Measurements from ENCODE around the gene SLC44A4. TPM values are rescaled to one million over a fixed set of nuclear protein-coding genes. Genes with fewer than 3 reads are reported as not detected.

The SLC44A4 gene
- total RNA-seq, 1 experiment from 2014 or later = 3.1 TPM

DNA sequence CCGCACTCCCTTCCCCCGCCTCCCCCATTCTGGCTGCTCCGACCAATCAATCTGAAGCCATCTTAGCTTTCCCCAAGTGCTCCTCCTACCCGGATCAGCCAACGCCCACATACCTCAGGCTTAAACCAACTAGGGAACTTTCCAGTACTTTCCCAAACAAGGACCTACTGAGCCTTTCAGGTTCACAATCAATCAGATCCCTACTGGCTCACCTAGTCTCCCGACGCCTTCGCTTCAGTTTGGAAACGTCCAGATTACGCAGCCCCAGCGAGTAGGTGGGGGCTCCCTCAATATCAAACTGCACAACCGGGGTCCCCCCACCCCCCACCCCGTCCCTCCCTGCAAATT lies 64.1 kb downstream of the SLC44A4 start:
- ATAC-seq = peak; percentile 73
- H3K27ac Mint-ChIP-seq = peak overlapping the region; percentile 98
- POLR2A ChIA-PET = interaction anchor here (0.6 to 2.3 kb wide), 21 partner anchors 8 to 221 kb away, joined by 3 to 18 read pairs (median 4); partner anchors contain the start of genes DDAH2, GPANK1, HSPA1B and LSM2
- peak; percentile 91 for DNase-seq (ENCODE audit: low spot score)
- TF ChIP-seq FOXK1 (CRISPR knock-in tag; IDR thresholded peaks at IDR 0.05) (0 out of 2 replicates have a peak, but pooled peaks have one; percentile 48), SP1 (CRISPR knock-in tag; conservative IDR thresholded peaks at IDR 0.05) (peak; percentile 31; the same call in 1 of the 2 replicates), OVOL2 (CRISPR knock-in tag; IDR thresholded peaks at IDR 0.05; ENCODE audit: borderline replicate concordance) (no peak), ETV6 (CRISPR knock-in tag; IDR thresholded peaks at IDR 0.05) (0 out of 2 replicates have a peak, but pooled peaks have one; percentile 33), MYBL2 (CRISPR knock-in tag; IDR thresholded peaks at IDR 0.05) (0 out of 2 replicates have a peak, but pooled peaks have one; percentile 29)
- H3K4me3 Mint-ChIP-seq = peak overlapping the region; percentile 85
- H3K27me3 Mint-ChIP-seq (ENCODE audit: low read depth) = no peaks in the 10 kb centered on the region; the same call in 1 of the 2 replicates
- H3K36me3 Mint-ChIP-seq = peaks cover 4% of the 10 kb centered on the region; the same call in 1 of the 2 replicates
- H3K4me1 Mint-ChIP-seq = peaks cover 25% of the 10 kb centered on the region
- CTCF ChIA-PET = interaction anchor here (0.7 to 2.4 kb wide), 14 partner anchors 8 to 144 kb away, joined by 3 to 19 read pairs (median 5); partner anchors contain the start of genes DDAH2, HSPA1B, LSM2 and LY6G5C
- no peaks in the 10 kb centered on the region; the same call in 1 of the 2 replicates for H3K9me3 Mint-ChIP-seq

DNA sequence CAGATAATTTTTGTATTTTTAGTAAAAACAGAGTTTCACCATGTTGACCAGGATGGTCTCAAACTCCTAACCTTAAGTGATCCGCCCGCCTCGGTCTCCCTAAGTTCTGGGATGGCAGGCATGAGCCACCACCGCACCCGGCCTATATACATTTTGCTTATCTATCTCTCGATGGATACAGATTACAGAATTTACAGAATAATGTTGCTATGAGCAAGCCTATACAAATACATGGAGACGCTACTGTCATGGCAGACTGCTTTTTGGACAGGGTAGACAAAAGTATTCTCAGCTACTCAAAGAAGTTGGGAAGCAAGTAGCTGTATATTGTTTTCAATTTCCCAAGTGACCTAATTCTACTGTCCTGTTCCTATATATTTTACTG lies 65.3 kb downstream of the SLC44A4 start:
- no peak overlapping the region for H3K27ac Mint-ChIP-seq
- CTCF ChIA-PET = interaction anchor here (0.6 to 2.4 kb wide), 8 partner anchors 17 to 145 kb away, joined by 3 to 19 read pairs (median 4); partner anchors contain the start of genes LY6G5C, NELFE, SKIC2 and VARS1

More for the DNA sequence above, 65.3 kb downstream of the SLC44A4 start:
- Mint-ChIP-seq H3K4me3 (peak overlapping the region; percentile 85), H3K27me3 (ENCODE audit: low read depth) (no peaks in the 10 kb centered on the region; the same call in none of the 2 replicates), H3K4me1 (peaks cover 18% of the 10 kb centered on the region), H3K36me3 (peaks cover 4% of the 10 kb centered on the region; the same call in 1 of the 2 replicates), H3K9me3 (no peaks in the 10 kb centered on the region; the same call in 1 of the 2 replicates)
- POLR2A ChIA-PET = interaction anchor here (0.6 to 2.3 kb wide), 7 partner anchors 7 to 540 kb away, joined by 3 to 18 read pairs (median 6); partner anchors contain the start of genes HSPA1B, VARS1 and VWA7
- TF ChIP-seq ZNF138 (CRISPR knock-in tag; conservative IDR thresholded peaks at IDR 0.05) (no peak), NR3C1 (CRISPR knock-in tag; conservative IDR thresholded peaks at IDR 0.05; ENCODE audit: low read depth) (no peak), ESRRA (CRISPR knock-in tag; IDR thresholded peaks at IDR 0.05; ENCODE audit: borderline replicate concordance) (no peak), CREM (CRISPR knock-in tag; IDR thresholded peaks at IDR 0.05) (no peak), ZNF232 (CRISPR knock-in tag; IDR thresholded peaks at IDR 0.05) (no peak), HMGA2 (CRISPR knock-in tag; IDR thresholded peaks at IDR 0.05) (no peak), PRRX2 (CRISPR knock-in tag; IDR thresholded peaks at IDR 0.05) (no peak), SOX15 (CRISPR knock-in tag; IDR thresholded peaks at IDR 0.05) (no peak), FOXP1 (CRISPR knock-in tag; IDR thresholded peaks at IDR 0.05; ENCODE audit: borderline replicate concordance) (no peak), NFE2L1 (CRISPR knock-in tag; IDR thresholded peaks at IDR 0.05) (no peak), ETV6 (CRISPR knock-in tag; IDR thresholded peaks at IDR 0.05) (no peak), TEAD4 (CRISPR knock-in tag; IDR thresholded peaks at IDR 0.05) (no peak), NFATC4 (CRISPR knock-in tag; IDR thresholded peaks at IDR 0.05) (no peak), NR2C2 (CRISPR knock-in tag; IDR thresholded peaks at IDR 0.05) (no peak), RORB (CRISPR knock-in tag; IDR thresholded peaks at IDR 0.05) (no peak)
- TF ChIP-seq, protein P1, sequence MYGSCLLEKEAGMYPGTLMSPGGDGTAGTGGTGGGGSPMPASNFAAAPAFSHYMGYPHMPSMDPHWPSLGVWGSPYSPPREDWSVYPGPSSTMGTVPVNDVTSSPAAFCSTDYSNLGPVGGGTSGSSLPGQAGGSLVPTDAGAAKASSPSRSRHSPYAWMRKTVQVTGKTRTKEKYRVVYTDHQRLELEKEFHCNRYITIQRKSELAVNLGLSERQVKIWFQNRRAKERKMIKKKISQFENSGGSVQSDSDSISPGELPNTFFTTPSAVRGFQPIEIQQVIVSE (CRISPR knock-in tag; IDR thresholded peaks at IDR 0.05; ENCODE audit: borderline replicate concordance) = no peak
- TF ChIP-seq, protein P2, sequence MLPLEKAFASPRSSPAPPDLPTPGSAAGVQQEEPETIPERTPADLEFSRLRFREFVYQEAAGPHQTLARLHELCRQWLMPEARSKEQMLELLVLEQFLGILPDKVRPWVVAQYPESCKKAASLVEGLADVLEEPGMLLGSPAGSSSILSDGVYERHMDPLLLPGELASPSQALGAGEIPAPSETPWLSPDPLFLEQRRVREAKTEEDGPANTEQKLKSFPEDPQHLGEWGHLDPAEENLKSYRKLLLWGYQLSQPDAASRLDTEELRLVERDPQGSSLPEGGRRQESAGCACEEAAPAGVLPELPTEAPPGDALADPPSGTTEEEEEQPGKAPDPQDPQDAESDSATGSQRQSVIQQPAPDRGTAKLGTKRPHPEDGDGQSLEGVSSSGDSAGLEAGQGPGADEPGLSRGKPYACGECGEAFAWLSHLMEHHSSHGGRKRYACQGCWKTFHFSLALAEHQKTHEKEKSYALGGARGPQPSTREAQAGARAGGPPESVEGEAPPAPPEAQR (CRISPR knock-in tag; IDR thresholded peaks at IDR 0.05) = no peak
- TF ChIP-seq, protein P3, sequence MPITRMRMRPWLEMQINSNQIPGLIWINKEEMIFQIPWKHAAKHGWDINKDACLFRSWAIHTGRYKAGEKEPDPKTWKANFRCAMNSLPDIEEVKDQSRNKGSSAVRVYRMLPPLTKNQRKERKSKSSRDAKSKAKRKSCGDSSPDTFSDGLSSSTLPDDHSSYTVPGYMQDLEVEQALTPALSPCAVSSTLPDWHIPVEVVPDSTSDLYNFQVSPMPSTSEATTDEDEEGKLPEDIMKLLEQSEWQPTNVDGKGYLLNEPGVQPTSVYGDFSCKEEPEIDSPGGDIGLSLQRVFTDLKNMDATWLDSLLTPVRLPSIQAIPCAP (CRISPR knock-in tag; IDR thresholded peaks at IDR 0.05) = no peak
- TF ChIP-seq, protein P4, sequence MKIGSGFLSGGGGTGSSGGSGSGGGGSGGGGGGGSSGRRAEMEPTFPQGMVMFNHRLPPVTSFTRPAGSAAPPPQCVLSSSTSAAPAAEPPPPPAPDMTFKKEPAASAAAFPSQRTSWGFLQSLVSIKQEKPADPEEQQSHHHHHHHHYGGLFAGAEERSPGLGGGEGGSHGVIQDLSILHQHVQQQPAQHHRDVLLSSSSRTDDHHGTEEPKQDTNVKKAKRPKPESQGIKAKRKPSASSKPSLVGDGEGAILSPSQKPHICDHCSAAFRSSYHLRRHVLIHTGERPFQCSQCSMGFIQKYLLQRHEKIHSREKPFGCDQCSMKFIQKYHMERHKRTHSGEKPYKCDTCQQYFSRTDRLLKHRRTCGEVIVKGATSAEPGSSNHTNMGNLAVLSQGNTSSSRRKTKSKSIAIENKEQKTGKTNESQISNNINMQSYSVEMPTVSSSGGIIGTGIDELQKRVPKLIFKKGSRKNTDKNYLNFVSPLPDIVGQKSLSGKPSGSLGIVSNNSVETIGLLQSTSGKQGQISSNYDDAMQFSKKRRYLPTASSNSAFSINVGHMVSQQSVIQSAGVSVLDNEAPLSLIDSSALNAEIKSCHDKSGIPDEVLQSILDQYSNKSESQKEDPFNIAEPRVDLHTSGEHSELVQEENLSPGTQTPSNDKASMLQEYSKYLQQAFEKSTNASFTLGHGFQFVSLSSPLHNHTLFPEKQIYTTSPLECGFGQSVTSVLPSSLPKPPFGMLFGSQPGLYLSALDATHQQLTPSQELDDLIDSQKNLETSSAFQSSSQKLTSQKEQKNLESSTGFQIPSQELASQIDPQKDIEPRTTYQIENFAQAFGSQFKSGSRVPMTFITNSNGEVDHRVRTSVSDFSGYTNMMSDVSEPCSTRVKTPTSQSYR (CRISPR knock-in tag; IDR thresholded peaks at IDR 0.05) = no peak
- TF ChIP-seq, protein P5, sequence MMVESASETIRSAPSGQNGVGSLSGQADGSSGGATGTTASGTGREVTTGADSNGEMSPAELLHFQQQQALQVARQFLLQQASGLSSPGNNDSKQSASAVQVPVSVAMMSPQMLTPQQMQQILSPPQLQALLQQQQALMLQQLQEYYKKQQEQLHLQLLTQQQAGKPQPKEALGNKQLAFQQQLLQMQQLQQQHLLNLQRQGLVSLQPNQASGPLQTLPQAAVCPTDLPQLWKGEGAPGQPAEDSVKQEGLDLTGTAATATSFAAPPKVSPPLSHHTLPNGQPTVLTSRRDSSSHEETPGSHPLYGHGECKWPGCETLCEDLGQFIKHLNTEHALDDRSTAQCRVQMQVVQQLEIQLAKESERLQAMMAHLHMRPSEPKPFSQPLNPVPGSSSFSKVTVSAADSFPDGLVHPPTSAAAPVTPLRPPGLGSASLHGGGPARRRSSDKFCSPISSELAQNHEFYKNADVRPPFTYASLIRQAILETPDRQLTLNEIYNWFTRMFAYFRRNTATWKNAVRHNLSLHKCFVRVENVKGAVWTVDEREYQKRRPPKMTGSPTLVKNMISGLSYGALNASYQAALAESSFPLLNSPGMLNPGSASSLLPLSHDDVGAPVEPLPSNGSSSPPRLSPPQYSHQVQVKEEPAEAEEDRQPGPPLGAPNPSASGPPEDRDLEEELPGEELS (CRISPR knock-in tag; IDR thresholded peaks at IDR 0.05) = no peak
- no peak for ATAC-seq
- DNase-seq (ENCODE audit: low spot score) = no peak

All from WTC11 (cell line).